OCI-LY1 (cell line): ENCODE results near the gene BROX.

ENCODE experiments used
- CTCF ChIP-seq: fragments of 200-600 bp; sonication (generic), shearing (Covaris generic); IDR thresholded peaks from 2 replicates; pipeline ENCODE4 v1.5.1; 2017; ENCODE audit warnings: mild to moderate bottlenecking, antibody characterized with exemption, low read length, moderate library complexity, mixed read lengths
- EZH2 ChIP-seq: fragments of 200-600 bp; sonication (generic), shearing (Covaris generic); IDR thresholded peaks from 2 replicates; pipeline ENCODE4 v1.8.0; 2017; ENCODE audit warnings: borderline replicate concordance, mixed run types, mild to moderate bottlenecking, antibody characterized with exemption, low read length, moderate library complexity, mixed read lengths

GRCh38 chr1:222767152-222767571 is 54.8 kb downstream of the BROX start:
- TF ChIP-seq CTCF: no peak
- no peak for TF ChIP-seq EZH2
